Urinary bladder (tissue), 4 donors: ENCODE results near the gene ERVH48-1. TPM values are rescaled to one million over a fixed set of nuclear protein-coding genes. Genes with fewer than 3 reads are reported as not detected.
A peak's percentile ranks its signal among the peaks of the same experiment; 100 is the strongest.
"Not testable (repeated sequence)": the region's sequence is repeated elsewhere in the genome, so short reads cannot be mapped to it uniquely, and the experiment has no call there.

ENCODE experiments used
- DNase-seq: peaks from one replicate; pipeline ENCODE4 v3.0.0-alpha.2; 2015; ENCODE audit errors: extremely low spot score
- H3K27ac ChIP-seq: one replicate; pipeline ENCODE4 v1.5.1; 2013; ENCODE audit warnings: low read depth, mild to moderate bottlenecking, moderate library complexity
- H3K36me3 ChIP-seq: one replicate; pipeline ENCODE4 v1.6.1; 2013; ENCODE audit warnings: mild to moderate bottlenecking, moderate library complexity; ENCODE audit not compliant: insufficient read depth
- H3K4me1 ChIP-seq: one replicate; pipeline ENCODE4 v1.6.1; 2013; ENCODE audit warnings: mild to moderate bottlenecking, moderate library complexity; ENCODE audit not compliant: insufficient read depth
- H3K4me3 ChIP-seq: one replicate; pipeline ENCODE4 v1.5.1; 2013; ENCODE audit warnings: low read depth, low read length
- whole genome bisulfite sequencing: extraction: QIAGEN DNeasy Blood & Tissue Kit; methylation state at CpG from one replicate; pipeline ENCODE4 v1.1.7; 2013; 5-methylcytosine and 5-hydroxymethylcytosine counted together
- polyA plus RNA-seq: library from polyadenylated mRNA; stranded (reverse); fragments of 200-250 nt; gene quantifications from one replicate; pipeline ENCODE4 v1.2.3, GENCODE V29; 2013
- total RNA-seq: library from RNA; depleted of rRNA; stranded (reverse); fragments of >200 nt; gene quantifications from one replicate; pipeline ENCODE4 v1.2.3, GENCODE V29; 2014
- donor health status: healthy with polysubstance abuse.
- donor health status: healthy.

Gene ERVH48-1
- total and polyA plus RNA-seq, 2 donors, result not detected

GRCh38 chr21:42933137-42933970 lies 7.9 kb upstream of the ERVH48-1 start:
- H3K4me1 ChIP-seq, H3K36me3 ChIP-seq, H3K27ac ChIP-seq, DNase-seq, H3K4me3 ChIP-seq: not testable (repeated sequence)
- 63% methylated on average over 8 of the region's 9 CpGs for WGBS

GRCh38 chr21:42932378-42933136 lies 7.1 kb upstream of the ERVH48-1 start:
- 86% methylated on average over 16 of the region's 16 CpGs for WGBS
- DNase-seq, H3K27ac ChIP-seq: not testable (repeated sequence)

GRCh38 chr21:42931560-42932235 lies 6.3 kb upstream of the ERVH48-1 start:
- Histone ChIP-seq H3K4me1 (no peaks in the 10 kb centered on the region), H3K4me3 (no peak overlapping the region), H3K27ac (no peak overlapping the region), H3K36me3 (no peaks in the 10 kb centered on the region)
- 86% methylated on average over 13 of the region's 13 CpGs for WGBS
- DNase-seq, result no peak

More at GRCh38 chr21:42932378-42933136, 7.1 kb upstream of the ERVH48-1 start:
- H3K36me3 ChIP-seq, H3K4me1 ChIP-seq, H3K4me3 ChIP-seq: not testable (repeated sequence)

GRCh38 chr21:42929969-42930368 lies 4.5 kb upstream of the ERVH48-1 start:
- Histone ChIP-seq H3K4me1 (no peaks in the 10 kb centered on the region), H3K4me3 (no peak overlapping the region), H3K36me3 (no peaks in the 10 kb centered on the region), H3K27ac (no peak overlapping the region)
- DNase-seq, result no peak
- WGBS, result 79% methylated on average over 3 of the region's 3 CpGs

- H3K27ac ChIP-seq, H3K4me1 ChIP-seq, H3K36me3 ChIP-seq, DNase-seq, H3K4me3 ChIP-seq: not testable (repeated sequence)
- WGBS, result 94% methylated on average over 23 of the region's 23 CpGs
Observed at GRCh38 chr21:42927474-42928200, 2.2 kb upstream of the ERVH48-1 start.

GRCh38 chr21:42924433-42924751 lies 1.0 kb downstream of the ERVH48-1 start:
- no peak for DNase-seq
- Histone ChIP-seq H3K36me3 (no peaks in the 10 kb centered on the region), H3K4me1 (no peaks in the 10 kb centered on the region), H3K27ac (no peak overlapping the region), H3K4me3 (no peak overlapping the region)
- 89% methylated on average over 6 of the region's 6 CpGs for WGBS

GRCh38 chr21:42923553-42924432 lies 1.6 kb downstream of the ERVH48-1 start:
- H3K4me1 ChIP-seq, result no peaks in the 10 kb centered on the region
- no peaks in the 10 kb centered on the region for H3K36me3 ChIP-seq
- no peak overlapping the region for H3K4me3 ChIP-seq
- peak; percentile 85 for DNase-seq
- 22% methylated on average over 18 of the region's 18 CpGs for WGBS
- no peak overlapping the region for H3K27ac ChIP-seq

GRCh38 chr21:42922918-42923317 lies 2.5 kb downstream of the ERVH48-1 start:
- DNase-seq, result no peak
- Histone ChIP-seq H3K27ac (no peak overlapping the region), H3K4me3 (no peak overlapping the region), H3K36me3 (no peaks in the 10 kb centered on the region), H3K4me1 (no peaks in the 10 kb centered on the region)
- 92% methylated on average over 18 of the region's 18 CpGs for WGBS

GRCh38 chr21:42921927-42922326 lies 3.5 kb downstream of the ERVH48-1 start:
- Histone ChIP-seq H3K36me3 (no peaks in the 10 kb centered on the region), H3K4me1 (no peaks in the 10 kb centered on the region), H3K27ac (no peak overlapping the region), H3K4me3 (no peak overlapping the region)
- DNase-seq, result no peak
- WGBS, result 90% methylated on average over 4 of the region's 4 CpGs

- Histone ChIP-seq H3K4me3 (no peak overlapping the region), H3K4me1 (no peaks in the 10 kb centered on the region), H3K27ac (no peak overlapping the region), H3K36me3 (no peaks in the 10 kb centered on the region)
- no peak for DNase-seq
- 95% methylated on average over 6 of the region's 6 CpGs for WGBS
Observed at GRCh38 chr21:42918291-42918690, 7.1 kb downstream of the ERVH48-1 start.

- H3K36me3 ChIP-seq, result peaks cover 2% of the 10 kb centered on the region
- no peak overlapping the region for H3K4me3 ChIP-seq
- DNase-seq, result no peak
- WGBS, result 66% methylated on average over 7 of the region's 7 CpGs
- no peak overlapping the region for H3K27ac ChIP-seq
- H3K4me1 ChIP-seq, result no peaks in the 10 kb centered on the region
Observed at GRCh38 chr21:42913476-42913875, 12.0 kb downstream of the ERVH48-1 start.

- DNase-seq, H3K36me3 ChIP-seq, H3K27ac ChIP-seq, H3K4me1 ChIP-seq, H3K4me3 ChIP-seq: not testable (repeated sequence)
- 94% methylated on average over 6 of the region's 6 CpGs for WGBS
Observed at GRCh38 chr21:42911920-42912319, 13.5 kb downstream of the ERVH48-1 start.
